Uterus (tissue), 2 donors: Measurements from ENCODE around the gene TRPV6.

Source experiments
- POLR2A ChIP-seq, 2 donors: fragments of 450-650 bp; IDR thresholded peaks; one replicate each; pipeline ENCODE4 v1.6.1; 2016; ENCODE audit warnings: antibody characterized with exemption in 2 of 2, mild to moderate bottlenecking in 1 of 2, moderate library complexity in 1 of 2
- TF ChIP-seq, protein P1 (sequence below), 4 experiments: fragments of 200-600 bp in 2 of 4; fragments of 450-650 bp in 2 of 4; sonication (generic) in 2 of 4; IDR thresholded peaks; one replicate each; pipeline ENCODE4 v1.5.1; 2016 to 2019; ENCODE audit warnings: antibody characterized with exemption in 4 of 4, mild to moderate bottlenecking in 2 of 4, moderate library complexity in 1 of 4

DNA sequence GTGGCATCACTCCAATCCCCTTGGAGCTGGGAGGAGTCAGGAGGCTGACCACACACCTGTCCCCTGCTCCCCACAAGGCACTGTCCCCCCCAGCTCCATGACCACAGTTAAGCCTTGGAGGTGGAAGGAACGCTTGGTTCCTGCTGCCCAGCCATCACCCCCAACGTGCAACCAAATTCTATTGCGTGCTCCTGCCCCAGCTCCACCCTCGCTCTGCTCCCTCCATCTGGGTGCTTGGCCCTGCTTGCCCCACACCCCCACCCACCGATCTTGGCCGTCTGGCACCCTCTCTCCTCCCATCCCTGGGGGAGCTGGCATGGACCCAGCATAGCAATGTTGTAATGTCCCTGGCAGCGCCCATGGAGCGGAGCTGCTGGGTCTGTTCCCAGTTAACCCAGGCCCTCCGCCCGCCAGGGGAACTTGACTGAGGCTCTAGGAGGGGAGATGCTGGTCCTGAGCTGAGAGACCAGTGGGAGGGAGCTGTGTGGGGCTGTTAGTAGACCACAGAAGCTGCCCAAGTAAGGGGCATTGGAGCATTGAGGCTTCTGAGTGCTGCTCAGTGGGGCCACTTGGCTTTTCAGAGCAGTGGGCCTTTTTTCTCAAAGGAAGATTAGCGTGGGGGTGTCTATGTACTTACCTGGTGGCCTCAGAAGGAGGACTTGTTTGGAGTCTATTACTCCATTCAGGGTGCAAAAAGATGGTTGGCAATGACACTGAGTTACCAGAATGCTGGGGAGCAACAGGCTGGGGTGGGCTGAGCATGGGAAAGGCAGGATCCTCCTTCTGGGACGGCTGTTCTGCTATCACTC, 29.6 kb downstream of the TRPV6 start:
- TF ChIP-seq, protein P1, sequence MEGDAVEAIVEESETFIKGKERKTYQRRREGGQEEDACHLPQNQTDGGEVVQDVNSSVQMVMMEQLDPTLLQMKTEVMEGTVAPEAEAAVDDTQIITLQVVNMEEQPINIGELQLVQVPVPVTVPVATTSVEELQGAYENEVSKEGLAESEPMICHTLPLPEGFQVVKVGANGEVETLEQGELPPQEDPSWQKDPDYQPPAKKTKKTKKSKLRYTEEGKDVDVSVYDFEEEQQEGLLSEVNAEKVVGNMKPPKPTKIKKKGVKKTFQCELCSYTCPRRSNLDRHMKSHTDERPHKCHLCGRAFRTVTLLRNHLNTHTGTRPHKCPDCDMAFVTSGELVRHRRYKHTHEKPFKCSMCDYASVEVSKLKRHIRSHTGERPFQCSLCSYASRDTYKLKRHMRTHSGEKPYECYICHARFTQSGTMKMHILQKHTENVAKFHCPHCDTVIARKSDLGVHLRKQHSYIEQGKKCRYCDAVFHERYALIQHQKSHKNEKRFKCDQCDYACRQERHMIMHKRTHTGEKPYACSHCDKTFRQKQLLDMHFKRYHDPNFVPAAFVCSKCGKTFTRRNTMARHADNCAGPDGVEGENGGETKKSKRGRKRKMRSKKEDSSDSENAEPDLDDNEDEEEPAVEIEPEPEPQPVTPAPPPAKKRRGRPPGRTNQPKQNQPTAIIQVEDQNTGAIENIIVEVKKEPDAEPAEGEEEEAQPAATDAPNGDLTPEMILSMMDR (IDR thresholded peaks at IDR 0.05): no peak
- TF ChIP-seq POLR2A (IDR thresholded peaks at IDR 0.05): no peak
